ENCODE results near the gene PGAP6. TPM values are rescaled to one million over a fixed set of nuclear protein-coding genes. Genes with fewer than 3 reads are reported as not detected.

The PGAP6 gene
- total and polyA plus RNA-seq, 2 of the 8 experiments (the other 6 are each of a cell fraction or from before 2014, with no cell fraction given): 86.8 to 364 TPM

GRCh38 chr16:411576-412265 lies 29.9 kb upstream of the PGAP6 start:
- H2BK15ac ChIP-seq (ENCODE audit: low read length): no peak overlapping the region
- no peak overlapping the region for H3K4me3 ChIP-seq (ENCODE audit: extremely low read depth in 1 of 4, insufficient read depth in 2 of 4, low read depth in 3 of 4, low read length in 4 of 4)
- no peak overlapping the region for H3K23ac ChIP-seq (ENCODE audit: insufficient read length)
- H3K27me3 ChIP-seq (replicated peaks in 1 of 4; ENCODE audit: control insufficient read depth in 3 of 4, extremely low read depth in 1 of 4, insufficient read depth in 3 of 4, low read length in 3 of 4): no peaks in the 10 kb centered on the region
- H3K14ac ChIP-seq (ENCODE audit: insufficient read length): no peak overlapping the region
- H4K8ac ChIP-seq (ENCODE audit: extremely low read depth, insufficient read depth, low read length): no peak overlapping the region
- ChIA-PET POLR2A (ENCODE audit: partially characterized antibody) (interaction anchor here (0.8 to 3.9 kb wide), 7 partner anchors 7 to 19 kb away, joined by 4 to 13 read pairs (median 8); partner anchors contain the start of gene DECR2), CTCF (ENCODE audit: partially characterized antibody) (interaction anchor here (0.6 to 1.2 kb wide), 3 partner anchors 76 to 329 kb away, joined by 3 read pairs; partner anchors contain the start of gene CIAO3)
- no peak overlapping the region for H2AK5ac ChIP-seq (ENCODE audit: low read depth, low read length)
- H3K4ac ChIP-seq (replicated peaks; ENCODE audit: insufficient read length, low read depth, low read length): no peak overlapping the region
- H2BK20ac ChIP-seq (ENCODE audit: low read length): no peak overlapping the region
- WGBS, 2 experiments (ENCODE audit: extremely low coverage in 1 of 2, insufficient coverage in 1 of 2, insufficient read length in 1 of 2, insufficient replicate concordance in 2 of 2, low coverage in 1 of 2, low lambda C conversion rate in 2 of 2, missing lambda C conversion rate in 1 of 2): 97% methylated on average over 25 of the region's 26 CpGs; no CpG with 5 or more reads in 1 of the 2 experiments
- no peak overlapping the region for H3K18ac ChIP-seq (ENCODE audit: extremely low read depth, low read length)
- no peak overlapping the region for H2BK12ac ChIP-seq (ENCODE audit: low read depth, low read length)
- DNase-seq (ENCODE audit: low read depth in 1 of 2, low spot score in 2 of 2) (no peak), FAIRE-seq (no peak)
- no peaks in the 10 kb centered on the region for H3K79me1 ChIP-seq (ENCODE audit: low read depth, low read length)
- H4K20me1 ChIP-seq (replicated peaks in 1 of 2; ENCODE audit: control insufficient read depth in 1 of 2, insufficient read depth in 2 of 2, low read length in 2 of 2): peaks cover 0 to 1% of the 10 kb centered on the region in 2 experiments
- H3K56ac ChIP-seq (replicated peaks; ENCODE audit: insufficient read length, low read depth, low read length): no peak overlapping the region
- H4K91ac ChIP-seq (replicated peaks; ENCODE audit: insufficient read length, low read length): no peak overlapping the region
- H3K9me3 ChIP-seq (ENCODE audit: insufficient read depth in 2 of 2, low read depth in 1 of 2, low read length in 1 of 2): no peaks in the 10 kb centered on the region
- no peak overlapping the region for H3K4me2 ChIP-seq (ENCODE audit: insufficient read depth in 1 of 2, low read depth in 2 of 2, low read length in 2 of 2)
- H2AFZ ChIP-seq (ENCODE audit: low read length): no peak overlapping the region
- no peak overlapping the region for H3K9ac ChIP-seq (replicated peaks in 1 of 4; ENCODE audit: extremely low read depth in 1 of 4, low read depth in 3 of 4, low read length in 3 of 4)
- H2BK5ac ChIP-seq (ENCODE audit: low read depth, low read length): no peak overlapping the region; the same call in 1 of the 2 replicates
- no peaks in the 10 kb centered on the region for H3K79me2 ChIP-seq (ENCODE audit: control insufficient read depth in 1 of 2, insufficient read depth in 2 of 2, low read length in 2 of 2)
- no peak overlapping the region for H2BK120ac ChIP-seq (replicated peaks; ENCODE audit: low read depth, low read length)
- no peak overlapping the region for H3K27ac ChIP-seq (ENCODE audit: low read depth, low read length)
- H3K36me3 ChIP-seq (ENCODE audit: control insufficient read depth in 2 of 4, insufficient read depth in 4 of 4, low read length in 3 of 4): peaks cover 0 to 3% (median 1%) of the 10 kb centered on the region in 4 experiments; a peak in 2 of 8 replicates
- no peaks in the 10 kb centered on the region for H3K23me2 ChIP-seq (ENCODE audit: low read depth, low read length)
- H3K4me1 ChIP-seq (replicated peaks in 1 of 4; ENCODE audit: control insufficient read depth in 3 of 4, insufficient read depth in 4 of 4, low read length in 3 of 4): no peaks in the 10 kb centered on the region
- H4K5ac ChIP-seq (ENCODE audit: insufficient read length, low read depth, low read length): no peak overlapping the region
- TF ChIP-seq SRF (IDR thresholded peaks at IDR 0.05; ENCODE audit: low read depth, low read length): no peak

Data from H1 (cell line).